Right renal pelvis (tissue), 4 donors: Measurements from ENCODE around the gene NTRK3. TPM values are rescaled to one million over a fixed set of nuclear protein-coding genes. Genes with fewer than 3 reads are reported as not detected.

Source experiments
- DNase-seq, 4 donors: peaks; one replicate each; pipeline ENCODE4 v3.0.0-alpha.2; 2013; ENCODE audit warnings: low read depth in 4 of 4, low spot score in 3 of 4, missing footprints in 1 of 4
- polyA plus RNA-seq, 4 donors: library from polyadenylated mRNA; unstranded; fragments of 120-200 nt; gene quantifications; one replicate each; pipeline ENCODE4 v1.2.1, GENCODE V29; 2013; ENCODE audit not compliant: insufficient read length in 4 of 4

Gene NTRK3
- polyA plus RNA-seq, 4 donors, result 9.3 to 15.6 (median 13.5) TPM

- no peak for DNase-seq
These were observed 68.2 kb downstream of the NTRK3 start for GRCh38 chr15:88188300-88188699.

- DNase-seq, result no peak
These were observed 69.3 kb downstream of the NTRK3 start for GRCh38 chr15:88187195-88187594.

GRCh38 chr15:88185584-88185983 lies 71.0 kb downstream of the NTRK3 start:
- no peak for DNase-seq

- peak in 1 of 4 donors; percentile 33 for DNase-seq
These were observed 74.9 kb downstream of the NTRK3 start for GRCh38 chr15:88181613-88182012.

GRCh38 chr15:88179562-88179961 lies 77.0 kb downstream of the NTRK3 start:
- no peak for DNase-seq

- DNase-seq, result no peak
These were observed 77.9 kb downstream of the NTRK3 start for GRCh38 chr15:88178631-88179030.

GRCh38 chr15:88177451-88177850 lies 79.1 kb downstream of the NTRK3 start:
- no peak for DNase-seq

GRCh38 chr15:88174571-88174970 lies 82.0 kb downstream of the NTRK3 start:
- DNase-seq, result no peak

- DNase-seq, result peak; percentile 15 to 43 (median 26)
These were observed 90.2 kb downstream of the NTRK3 start for GRCh38 chr15:88166082-88166993.

- no peak for DNase-seq
These were observed 94.9 kb downstream of the NTRK3 start for GRCh38 chr15:88161636-88162035.

- no peak for DNase-seq
These were observed 101.2 kb downstream of the NTRK3 start for GRCh38 chr15:88155310-88155709.

GRCh38 chr15:88152672-88153071 lies 103.9 kb downstream of the NTRK3 start:
- no peak for DNase-seq

GRCh38 chr15:88147760-88148159 lies 108.8 kb downstream of the NTRK3 start:
- DNase-seq, result no peak

GRCh38 chr15:88144921-88145653 lies 111.5 kb downstream of the NTRK3 start:
- DNase-seq, result no peak

- DNase-seq, result no peak
These were observed 114.4 kb downstream of the NTRK3 start for GRCh38 chr15:88142121-88142520.

- DNase-seq, result no peak
These were observed 115.2 kb downstream of the NTRK3 start for GRCh38 chr15:88141269-88141889.

GRCh38 chr15:88140398-88140797 lies 116.1 kb downstream of the NTRK3 start:
- no peak for DNase-seq

- DNase-seq, result no peak
These were observed 116.6 kb downstream of the NTRK3 start for GRCh38 chr15:88139936-88140335.

- DNase-seq, result no peak
These were observed 122.7 kb downstream of the NTRK3 start for GRCh38 chr15:88133795-88134194.

- DNase-seq, result no peak
These were observed 124.0 kb downstream of the NTRK3 start for GRCh38 chr15:88132499-88132898.

- DNase-seq, result no peak
These were observed 124.6 kb downstream of the NTRK3 start for GRCh38 chr15:88131937-88132336.
